Uterus (tissue), 4 donors: Measurements from ENCODE around the gene NDUFB8. TPM values are rescaled to one million over a fixed set of nuclear protein-coding genes. Genes with fewer than 3 reads are reported as not detected.
A peak's percentile ranks its signal among the peaks of the same experiment; 100 is the strongest.

Experiments used
- DNase-seq, 2 donors: peaks; one replicate each; pipeline ENCODE4 v3.0.0-alpha.2; 2019 to 2020
- H3K27ac ChIP-seq, 2 donors: fragments of 200-600 bp; sonication (generic); 1 replicate in 1 of 2; 2 replicates in 1 of 2; pipeline ENCODE4 v1.5.1; 2016 to 2018
- H3K27me3 ChIP-seq, 2 donors: fragments of 200-600 bp; sonication (generic); one replicate each; pipeline ENCODE4 v1.5.1; 2018 to 2019; ENCODE audit warnings: control low read depth in 1 of 2
- H3K36me3 ChIP-seq, 2 donors: fragments of 200-600 bp; sonication (generic); one replicate each; pipeline ENCODE4 v1.5.1; 2019; ENCODE audit warnings: control low read depth in 1 of 2
- H3K4me1 ChIP-seq, 2 donors: fragments of 200-600 bp; sonication (generic); one replicate each; pipeline ENCODE4 v1.5.1; 2018 to 2019; ENCODE audit warnings: control low read depth in 1 of 2
- H3K4me3 ChIP-seq, 2 donors: fragments of 200-600 bp; sonication (generic); 1 replicate in 1 of 2; 2 replicates in 1 of 2; pipeline ENCODE4 v1.5.1; 2018 to 2019; ENCODE audit warnings: mild to moderate bottlenecking in 1 of 2
- H3K9me3 ChIP-seq, 2 donors: fragments of 200-600 bp; sonication (generic); one replicate each; pipeline ENCODE4 v1.5.1; 2019; ENCODE audit warnings: control low read depth in 1 of 2
- POLR2A ChIP-seq, 2 donors: fragments of 450-650 bp; IDR thresholded peaks; one replicate each; pipeline ENCODE4 v1.6.1; 2016; ENCODE audit warnings: antibody characterized with exemption in 2 of 2, mild to moderate bottlenecking in 1 of 2, moderate library complexity in 1 of 2
- intact Hi-C: fragments of 100-400 bp; cut with DNase I; formaldehyde crosslinking; loops from one replicate; pipeline ENCODE4 v1.15.1; 2023; ENCODE audit warnings: low total_unique reads
- total RNA-seq, 4 donors: library from RNA; depleted of rRNA in 3 of 4; stranded (reverse); fragments of >200 nt in 3 of 4; gene quantifications; one replicate each; pipeline versions ENCODE4 v1.1.0 to v1.2.4, GENCODE V29; 2014 to 2023
- TF ChIP-seq, protein P1 (sequence below), 4 experiments: fragments of 200-600 bp in 2 of 4; fragments of 450-650 bp in 2 of 4; sonication (generic) in 2 of 4; IDR thresholded peaks; one replicate each; pipeline ENCODE4 v1.5.1; 2016 to 2019; ENCODE audit warnings: antibody characterized with exemption in 4 of 4, mild to moderate bottlenecking in 2 of 4, moderate library complexity in 1 of 4
- donor health status: DM: yes; HTN: yes; CAD: no.

The NDUFB8 gene
- total RNA-seq, 4 donors from 2014 or later: 78.3 to 134 (median 111) TPM

- no peaks in the 10 kb centered on the region for H3K9me3 ChIP-seq
- TF ChIP-seq, protein P1, sequence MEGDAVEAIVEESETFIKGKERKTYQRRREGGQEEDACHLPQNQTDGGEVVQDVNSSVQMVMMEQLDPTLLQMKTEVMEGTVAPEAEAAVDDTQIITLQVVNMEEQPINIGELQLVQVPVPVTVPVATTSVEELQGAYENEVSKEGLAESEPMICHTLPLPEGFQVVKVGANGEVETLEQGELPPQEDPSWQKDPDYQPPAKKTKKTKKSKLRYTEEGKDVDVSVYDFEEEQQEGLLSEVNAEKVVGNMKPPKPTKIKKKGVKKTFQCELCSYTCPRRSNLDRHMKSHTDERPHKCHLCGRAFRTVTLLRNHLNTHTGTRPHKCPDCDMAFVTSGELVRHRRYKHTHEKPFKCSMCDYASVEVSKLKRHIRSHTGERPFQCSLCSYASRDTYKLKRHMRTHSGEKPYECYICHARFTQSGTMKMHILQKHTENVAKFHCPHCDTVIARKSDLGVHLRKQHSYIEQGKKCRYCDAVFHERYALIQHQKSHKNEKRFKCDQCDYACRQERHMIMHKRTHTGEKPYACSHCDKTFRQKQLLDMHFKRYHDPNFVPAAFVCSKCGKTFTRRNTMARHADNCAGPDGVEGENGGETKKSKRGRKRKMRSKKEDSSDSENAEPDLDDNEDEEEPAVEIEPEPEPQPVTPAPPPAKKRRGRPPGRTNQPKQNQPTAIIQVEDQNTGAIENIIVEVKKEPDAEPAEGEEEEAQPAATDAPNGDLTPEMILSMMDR (IDR thresholded peaks at IDR 0.05): no peak
- no peak for TF ChIP-seq POLR2A (IDR thresholded peaks at IDR 0.05)
- H3K4me3 ChIP-seq: peak overlapping the region; percentile 88 to 96
- intact Hi-C loops: no loop called here
- DNase-seq: no peak
- no peaks in the 10 kb centered on the region for H3K4me1 ChIP-seq
- no peaks in the 10 kb centered on the region for H3K36me3 ChIP-seq
- peak overlapping the region; percentile 81 to 88 for H3K27ac ChIP-seq
- no peaks in the 10 kb centered on the region for H3K27me3 ChIP-seq
Observed at GRCh38 chr10:100528123-100528886, 1.4 kb downstream of the NDUFB8 start.

DNA sequence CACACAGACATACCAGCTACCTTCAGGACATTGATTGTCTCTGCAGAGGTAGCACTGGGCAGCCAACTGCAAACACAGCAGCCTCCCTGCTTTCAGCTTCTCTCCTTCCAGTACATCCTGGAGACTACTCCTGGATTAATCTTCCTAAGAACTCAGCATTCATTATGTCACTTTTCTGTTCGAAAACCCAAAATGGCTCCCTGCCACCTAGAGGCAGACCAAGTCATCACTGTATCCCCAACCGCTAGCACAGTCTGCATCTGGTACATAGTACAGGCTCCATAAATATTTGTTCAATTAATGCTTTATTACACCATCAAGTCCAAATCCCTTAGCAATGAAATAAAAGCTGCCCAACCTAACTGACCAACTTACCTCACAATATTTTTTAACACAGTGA, 5.0 kb downstream of the NDUFB8 start:
- no peak for DNase-seq
- Histone ChIP-seq H3K27me3 (no peaks in the 10 kb centered on the region), H3K36me3 (no peaks in the 10 kb centered on the region), H3K27ac (no peak overlapping the region), H3K4me3 (no peak overlapping the region), H3K4me1 (no peaks in the 10 kb centered on the region), H3K9me3 (no peaks in the 10 kb centered on the region)
- TF ChIP-seq, protein P1 (IDR thresholded peaks at IDR 0.05): no peak
- no peak for TF ChIP-seq POLR2A (IDR thresholded peaks at IDR 0.05)
- intact Hi-C loops: no loop called here

DNA sequence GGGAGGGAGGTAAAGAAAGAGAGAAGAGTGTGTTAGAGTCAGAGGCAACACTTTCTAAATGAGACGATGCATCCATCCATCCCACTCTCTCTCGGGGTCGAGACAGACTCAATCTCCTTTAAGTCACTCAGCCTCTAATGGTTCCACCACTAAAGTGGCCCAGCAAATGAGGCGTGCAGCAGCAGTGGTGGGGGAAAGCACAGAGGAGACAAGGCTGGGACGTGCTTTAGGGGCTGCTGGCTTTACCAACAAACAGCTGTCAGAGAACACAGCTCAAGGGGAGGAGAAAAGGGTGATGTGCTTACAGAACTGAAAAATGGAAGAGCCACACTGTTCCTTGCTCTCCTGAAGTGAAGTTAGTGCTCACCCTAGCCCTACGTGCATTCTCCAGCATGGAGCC, 5.5 kb downstream of the NDUFB8 start:
- TF ChIP-seq, protein P1 (IDR thresholded peaks at IDR 0.05): no peak
- TF ChIP-seq POLR2A (IDR thresholded peaks at IDR 0.05): no peak
- no peak for DNase-seq
- Histone ChIP-seq H3K27me3 (no peaks in the 10 kb centered on the region), H3K36me3 (no peaks in the 10 kb centered on the region), H3K4me1 (no peaks in the 10 kb centered on the region), H3K4me3 (no peak overlapping the region), H3K27ac (no peak overlapping the region), H3K9me3 (no peaks in the 10 kb centered on the region)
- intact Hi-C loops: no loop called here

- H3K27me3 ChIP-seq: no peaks in the 10 kb centered on the region
- no peaks in the 10 kb centered on the region for H3K4me1 ChIP-seq
- no peak overlapping the region for H3K4me3 ChIP-seq
- no peaks in the 10 kb centered on the region for H3K36me3 ChIP-seq
- TF ChIP-seq, protein P1 (IDR thresholded peaks at IDR 0.05): no peak
- TF ChIP-seq POLR2A (IDR thresholded peaks at IDR 0.05): no peak
- no peak overlapping the region for H3K27ac ChIP-seq
- DNase-seq: no peak
- intact Hi-C loops: no loop called here
- no peaks in the 10 kb centered on the region for H3K9me3 ChIP-seq
Observed at GRCh38 chr10:100522945-100523344, 6.7 kb downstream of the NDUFB8 start.

- no peak for DNase-seq
- Histone ChIP-seq H3K9me3 (no peaks in the 10 kb centered on the region), H3K36me3 (no peaks in the 10 kb centered on the region), H3K27me3 (no peaks in the 10 kb centered on the region), H3K4me3 (no peak overlapping the region), H3K27ac (no peak overlapping the region), H3K4me1 (no peaks in the 10 kb centered on the region)
- intact Hi-C loops: no loop called here
- TF ChIP-seq POLR2A (IDR thresholded peaks at IDR 0.05): no peak
- TF ChIP-seq, protein P1 (IDR thresholded peaks at IDR 0.05): no peak
Observed at GRCh38 chr10:100522107-100522801, 7.4 kb downstream of the NDUFB8 start.
